ENCODE measurements around the gene BTD.

BTD gene

GRCh38 chr3:15635121-15635661 is 33.6 kb downstream of the BTD start:
- Histone ChIP-seq H4K20me1 (ENCODE audit: low read depth, low read length) (no peaks in the 10 kb centered on the region), H3K27ac (ENCODE audit: low read depth, low read length) (no peak overlapping the region), H3K4me3 (ENCODE audit: insufficient read depth, low read length, poor library complexity, severe bottlenecking) (no peak overlapping the region), H3K27me3 (ENCODE audit: low read length) (no peaks in the 10 kb centered on the region), H3F3A (ENCODE audit: insufficient read depth) (no peaks in the 10 kb centered on the region), H3K9me3 (ENCODE audit: insufficient read depth, low read length) (no peaks in the 10 kb centered on the region), H3K79me2 (ENCODE audit: insufficient read depth, low read length) (no peaks in the 10 kb centered on the region), H3K36me3 (ENCODE audit: low read length) (no peaks in the 10 kb centered on the region), H2AFZ (ENCODE audit: low read depth, low read length, severe bottlenecking) (no peak overlapping the region), H3K4me2 (ENCODE audit: low read depth, low read length, poor library complexity, severe bottlenecking) (no peak overlapping the region), H3K9ac (ENCODE audit: low read length) (no peak overlapping the region), H3K9me2 (replicated peaks; ENCODE audit: insufficient read depth, low read length) (no peaks in the 10 kb centered on the region)
- TF ChIP-seq, protein P1, sequence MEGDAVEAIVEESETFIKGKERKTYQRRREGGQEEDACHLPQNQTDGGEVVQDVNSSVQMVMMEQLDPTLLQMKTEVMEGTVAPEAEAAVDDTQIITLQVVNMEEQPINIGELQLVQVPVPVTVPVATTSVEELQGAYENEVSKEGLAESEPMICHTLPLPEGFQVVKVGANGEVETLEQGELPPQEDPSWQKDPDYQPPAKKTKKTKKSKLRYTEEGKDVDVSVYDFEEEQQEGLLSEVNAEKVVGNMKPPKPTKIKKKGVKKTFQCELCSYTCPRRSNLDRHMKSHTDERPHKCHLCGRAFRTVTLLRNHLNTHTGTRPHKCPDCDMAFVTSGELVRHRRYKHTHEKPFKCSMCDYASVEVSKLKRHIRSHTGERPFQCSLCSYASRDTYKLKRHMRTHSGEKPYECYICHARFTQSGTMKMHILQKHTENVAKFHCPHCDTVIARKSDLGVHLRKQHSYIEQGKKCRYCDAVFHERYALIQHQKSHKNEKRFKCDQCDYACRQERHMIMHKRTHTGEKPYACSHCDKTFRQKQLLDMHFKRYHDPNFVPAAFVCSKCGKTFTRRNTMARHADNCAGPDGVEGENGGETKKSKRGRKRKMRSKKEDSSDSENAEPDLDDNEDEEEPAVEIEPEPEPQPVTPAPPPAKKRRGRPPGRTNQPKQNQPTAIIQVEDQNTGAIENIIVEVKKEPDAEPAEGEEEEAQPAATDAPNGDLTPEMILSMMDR (IDR thresholded peaks at IDR 0.05; ENCODE audit: insufficient read depth, low read length, poor library complexity, severe bottlenecking) = no peak
- no peak for TF ChIP-seq EZH2phosphoT487 (conservative IDR thresholded peaks at IDR 0.05; ENCODE audit: low read length)

DNA sequence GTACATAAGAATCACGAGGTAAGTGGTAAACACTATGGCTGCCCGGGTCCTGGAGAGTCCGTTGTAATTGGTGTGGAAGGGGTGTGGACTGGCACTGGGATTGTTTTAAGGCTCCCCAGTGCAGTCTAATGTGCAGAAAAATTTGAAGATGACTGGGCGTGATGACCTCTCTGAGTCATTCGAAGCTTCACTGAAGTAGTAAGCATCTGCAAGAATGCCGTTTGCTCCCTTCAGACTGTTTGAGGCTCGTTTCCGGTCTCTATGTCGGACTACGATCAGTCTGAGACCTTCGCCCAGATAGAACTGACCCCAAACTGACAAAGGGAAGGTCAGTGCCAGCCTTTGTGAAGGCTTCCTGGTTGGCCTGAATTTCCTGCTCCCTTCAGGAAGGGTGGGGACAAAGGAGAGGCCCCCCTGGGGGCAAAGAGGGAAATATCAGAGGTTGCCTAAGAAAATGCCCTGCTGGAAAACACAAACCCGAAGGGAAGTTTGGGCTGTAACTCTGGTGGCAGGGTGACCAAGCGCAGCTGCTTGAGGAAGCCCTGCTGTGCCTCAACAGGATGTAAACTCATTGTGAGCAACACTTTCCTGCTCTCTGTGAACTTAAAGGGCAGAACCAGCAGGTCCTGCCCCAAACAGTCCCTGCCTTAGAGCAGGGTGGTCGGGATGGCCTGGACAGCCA is 34.6 kb downstream of the BTD start:
- Histone ChIP-seq H3K9me3 (ENCODE audit: insufficient read depth, low read length) (no peaks in the 10 kb centered on the region), H3K4me2 (ENCODE audit: low read depth, low read length, poor library complexity, severe bottlenecking) (no peak overlapping the region), H2AFZ (ENCODE audit: low read depth, low read length, severe bottlenecking) (no peak overlapping the region), H4K20me1 (ENCODE audit: low read depth, low read length) (no peaks in the 10 kb centered on the region), H3K9ac (ENCODE audit: low read length) (no peak overlapping the region), H3K27me3 (ENCODE audit: low read length) (no peaks in the 10 kb centered on the region), H3K4me3 (ENCODE audit: insufficient read depth, low read length, poor library complexity, severe bottlenecking) (no peak overlapping the region), H3K36me3 (ENCODE audit: low read length) (no peaks in the 10 kb centered on the region), H3F3A (ENCODE audit: insufficient read depth) (no peaks in the 10 kb centered on the region), H3K27ac (ENCODE audit: low read depth, low read length) (no peak overlapping the region), H3K79me2 (ENCODE audit: insufficient read depth, low read length) (no peaks in the 10 kb centered on the region), H3K9me2 (replicated peaks; ENCODE audit: insufficient read depth, low read length) (no peaks in the 10 kb centered on the region)
- no peak for TF ChIP-seq EZH2phosphoT487 (conservative IDR thresholded peaks at IDR 0.05; ENCODE audit: low read length)
- TF ChIP-seq, protein P1 (IDR thresholded peaks at IDR 0.05; ENCODE audit: insufficient read depth, low read length, poor library complexity, severe bottlenecking) = no peak

DNA sequence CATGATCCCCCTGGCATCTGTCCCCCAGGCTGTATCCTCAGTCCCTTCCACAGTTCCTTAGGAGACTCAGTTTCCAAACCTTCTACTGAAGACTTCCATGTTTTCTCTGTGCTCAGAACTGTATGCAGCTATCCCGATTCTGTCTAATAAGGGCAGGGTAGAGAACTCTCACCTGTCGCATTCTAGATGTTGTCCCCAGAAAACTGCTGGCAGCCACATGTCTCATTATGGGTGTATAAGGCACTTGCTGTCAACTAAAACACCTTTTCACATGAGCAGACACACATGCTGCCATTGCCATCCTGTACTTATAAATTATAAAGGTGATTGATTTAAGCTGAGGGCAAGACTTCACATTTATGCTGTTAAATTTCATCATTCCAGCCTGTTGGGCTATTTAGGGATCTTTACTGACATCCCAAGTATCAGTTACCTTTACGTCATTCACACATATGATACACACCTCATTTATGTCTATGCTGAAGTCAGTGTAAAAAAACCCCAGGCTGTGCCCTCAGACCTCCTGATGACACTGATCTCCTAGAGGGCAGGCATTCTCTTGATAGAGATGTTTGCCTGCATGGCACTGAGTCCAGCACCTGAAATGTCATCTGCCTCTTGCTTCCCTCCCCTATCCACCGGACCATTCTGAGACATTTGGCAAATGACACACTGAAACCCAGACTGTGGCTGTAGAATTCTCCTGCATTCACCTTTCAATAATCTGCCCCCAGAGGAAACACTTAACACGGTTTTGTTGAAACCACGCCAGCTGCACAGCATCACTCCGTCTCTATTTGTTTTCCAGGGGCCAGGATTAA is 35.8 kb downstream of the BTD start:
- Histone ChIP-seq H3K4me3 (ENCODE audit: insufficient read depth, low read length, poor library complexity, severe bottlenecking) (no peak overlapping the region), H3F3A (ENCODE audit: insufficient read depth) (no peaks in the 10 kb centered on the region), H2AFZ (ENCODE audit: low read depth, low read length, severe bottlenecking) (no peak overlapping the region), H3K9me3 (ENCODE audit: insufficient read depth, low read length) (no peaks in the 10 kb centered on the region), H3K9me2 (replicated peaks; ENCODE audit: insufficient read depth, low read length) (no peaks in the 10 kb centered on the region), H3K79me2 (ENCODE audit: insufficient read depth, low read length) (no peaks in the 10 kb centered on the region), H4K20me1 (ENCODE audit: low read depth, low read length) (no peaks in the 10 kb centered on the region), H3K27ac (ENCODE audit: low read depth, low read length) (no peak overlapping the region), H3K4me2 (ENCODE audit: low read depth, low read length, poor library complexity, severe bottlenecking) (no peak overlapping the region), H3K9ac (ENCODE audit: low read length) (no peak overlapping the region), H3K27me3 (ENCODE audit: low read length) (no peaks in the 10 kb centered on the region), H3K36me3 (ENCODE audit: low read length) (no peaks in the 10 kb centered on the region)
- no peak for TF ChIP-seq EZH2phosphoT487 (conservative IDR thresholded peaks at IDR 0.05; ENCODE audit: low read length)
- TF ChIP-seq, protein P1 (IDR thresholded peaks at IDR 0.05; ENCODE audit: insufficient read depth, low read length, poor library complexity, severe bottlenecking) = no peak
